A673 (cell line): Measurements from ENCODE around the gene NID1.

Source experiments
- EZH2 ChIP-seq: fragments of 200-600 bp; sonication (generic); IDR thresholded peaks from 2 replicates; pipeline ENCODE4 v1.6.1; 2017; ENCODE audit warnings: borderline replicate concordance, low read depth, mild to moderate bottlenecking, mixed read lengths, antibody characterized with exemption, low read length; ENCODE audit not compliant: poor library complexity, severe bottlenecking
- TF ChIP-seq, protein P1 (sequence below): fragments of 300-800, 200-600 bp; sonication (generic); conservative IDR thresholded peaks from 2 replicates; pipeline ENCODE4 v1.5.1; 2017; ENCODE audit warnings: low read depth, mild to moderate bottlenecking, antibody characterized with exemption, low read length, moderate library complexity, mixed read lengths

DNA sequence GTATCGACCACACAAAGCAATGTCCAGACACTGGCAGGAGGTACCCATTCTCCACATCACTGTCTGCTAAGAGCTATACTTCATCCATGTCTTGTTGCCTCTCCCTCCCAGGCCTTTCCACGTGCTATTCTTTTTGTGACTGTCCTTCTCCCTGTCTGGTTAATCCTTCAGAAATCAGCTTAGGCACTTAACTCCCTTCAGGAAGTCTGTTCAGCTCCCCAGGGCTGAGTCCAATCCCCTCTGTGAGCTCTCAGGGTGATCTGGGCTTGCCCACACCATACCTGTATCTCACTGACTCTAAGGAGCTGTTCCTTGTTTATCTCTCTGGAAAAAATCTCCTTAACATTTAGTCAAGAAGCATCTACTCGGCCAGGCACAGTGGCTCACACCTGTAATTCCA lies 69.4 kb downstream of the NID1 start:
- TF ChIP-seq, protein P1, sequence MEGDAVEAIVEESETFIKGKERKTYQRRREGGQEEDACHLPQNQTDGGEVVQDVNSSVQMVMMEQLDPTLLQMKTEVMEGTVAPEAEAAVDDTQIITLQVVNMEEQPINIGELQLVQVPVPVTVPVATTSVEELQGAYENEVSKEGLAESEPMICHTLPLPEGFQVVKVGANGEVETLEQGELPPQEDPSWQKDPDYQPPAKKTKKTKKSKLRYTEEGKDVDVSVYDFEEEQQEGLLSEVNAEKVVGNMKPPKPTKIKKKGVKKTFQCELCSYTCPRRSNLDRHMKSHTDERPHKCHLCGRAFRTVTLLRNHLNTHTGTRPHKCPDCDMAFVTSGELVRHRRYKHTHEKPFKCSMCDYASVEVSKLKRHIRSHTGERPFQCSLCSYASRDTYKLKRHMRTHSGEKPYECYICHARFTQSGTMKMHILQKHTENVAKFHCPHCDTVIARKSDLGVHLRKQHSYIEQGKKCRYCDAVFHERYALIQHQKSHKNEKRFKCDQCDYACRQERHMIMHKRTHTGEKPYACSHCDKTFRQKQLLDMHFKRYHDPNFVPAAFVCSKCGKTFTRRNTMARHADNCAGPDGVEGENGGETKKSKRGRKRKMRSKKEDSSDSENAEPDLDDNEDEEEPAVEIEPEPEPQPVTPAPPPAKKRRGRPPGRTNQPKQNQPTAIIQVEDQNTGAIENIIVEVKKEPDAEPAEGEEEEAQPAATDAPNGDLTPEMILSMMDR: no peak
- TF ChIP-seq EZH2: no peak
